HepG2 (cell line): ENCODE data around the gene ERFL. TPM values are rescaled to one million over a fixed set of nuclear protein-coding genes. Genes with fewer than 3 reads are reported as not detected.
A peak's percentile ranks its signal among the peaks of the same experiment; 100 is the strongest.

Experiments used
- CCDC6 ChIP-seq: sonication (generic); formaldehyde crosslinking; IDR thresholded peaks from 2 replicates; pipeline ENCODE4 v1.8.1; 2022; ENCODE audit warnings: mild to moderate bottlenecking, missing genetic modification reagents, moderate library complexity
- KDM5B ChIP-seq: sonication (generic); formaldehyde crosslinking; IDR thresholded peaks from 2 replicates; pipeline ENCODE4 v1.4.0; 2020; ENCODE audit warnings: missing genetic modification reagents, mild to moderate bottlenecking, borderline replicate concordance
- KLF13 ChIP-seq: sonication (generic); formaldehyde crosslinking; IDR thresholded peaks from 2 replicates; pipeline ENCODE4 v1.4.0; 2020; ENCODE audit warnings: mild to moderate bottlenecking, missing genetic modification reagents
- MED1 ChIP-seq: sonication (generic); formaldehyde crosslinking; IDR thresholded peaks from 2 replicates; pipeline ENCODE4 v1.4.0; 2020; ENCODE audit warnings: missing genetic modification reagents
- MEF2D ChIP-seq: sonication (generic); formaldehyde crosslinking; IDR thresholded peaks from 2 replicates; pipeline ENCODE4 v1.5.1; 2020; ENCODE audit warnings: mild to moderate bottlenecking, missing genetic modification reagents
- NFE2L1 ChIP-seq: sonication (generic); formaldehyde crosslinking; IDR thresholded peaks from 2 replicates; pipeline ENCODE4 v1.4.0; 2020; ENCODE audit warnings: missing genetic modification reagents, mild to moderate bottlenecking, borderline replicate concordance
- ZFP62 ChIP-seq: sonication (generic); formaldehyde crosslinking; IDR thresholded peaks from 2 replicates; pipeline ENCODE4 v1.4.0; 2020; ENCODE audit warnings: missing genetic modification reagents
- ZNF143 ChIP-seq: sonication (generic); formaldehyde crosslinking; IDR thresholded peaks from 2 replicates; pipeline ENCODE4 v1.4.0; 2020; ENCODE audit warnings: missing genetic modification reagents
- ZNF431 ChIP-seq: sonication (generic); formaldehyde crosslinking; IDR thresholded peaks from 2 replicates; pipeline ENCODE4 v1.9.0; 2022; ENCODE audit warnings: missing genetic modification reagents, low read depth, mild to moderate bottlenecking, borderline replicate concordance
- ZNF552 ChIP-seq: sonication (generic); formaldehyde crosslinking; IDR thresholded peaks from 2 replicates; pipeline ENCODE4 v1.9.0; 2022; ENCODE audit warnings: missing genetic modification reagents, mild to moderate bottlenecking, borderline replicate concordance
- ZNF605 ChIP-seq: sonication (generic); formaldehyde crosslinking; IDR thresholded peaks from 2 replicates; pipeline ENCODE4 v1.8.0; 2022; ENCODE audit warnings: mild to moderate bottlenecking, missing genetic modification reagents
- ZSCAN22 ChIP-seq: sonication (generic); formaldehyde crosslinking; IDR thresholded peaks from 2 replicates; pipeline ENCODE4 v1.4.0; 2020; ENCODE audit warnings: mild to moderate bottlenecking, missing genetic modification reagents
- polyA plus RNA-seq, 8 experiments: library from polyadenylated mRNA; depleted of rRNA in 3 of 8; stranded (reverse) in 7 of 8; unstranded in 1 of 8; fragments of >200 nt; fragmentation: Illumina TruSeq in 4 of 8; extraction: Trizol in 4 of 8; gene quantifications; 2 replicates each; pipeline versions ENCODE4 v1.2.1 to v1.2.3, GENCODE V29; 2011 to 2016; ENCODE audit warnings: low read depth in 4 of 8, missing spikeins in 1 of 8, mixed read lengths in 1 of 8; ENCODE audit not compliant: insufficient read depth in 1 of 8
- total RNA-seq, 5 experiments: library from RNA; depleted of rRNA; stranded (reverse); fragments of >200 nt; fragmentation: Illumina TruSeq; extraction: Trizol; gene quantifications; 2 replicates each; pipeline ENCODE4 v1.2.3, GENCODE V29; 2016; ENCODE audit warnings: low read depth in 1 of 5
- TF ChIP-seq, protein P1 (sequence below), 2 experiments: sonication (generic) in 1 of 2; formaldehyde crosslinking in 1 of 2; IDR thresholded peaks; 2 replicates each; pipeline versions ENCODE4 v1.6.1 to v1.9.0; 2014 to 2022; ENCODE audit warnings: antibody characterized with exemption in 1 of 2, borderline replicate concordance in 1 of 2, inconsistent platforms in 1 of 2, low read depth in 1 of 2, missing genetic modification reagents in 1 of 2
- TF ChIP-seq, protein P2 (sequence below): sonication (generic); formaldehyde crosslinking; IDR thresholded peaks from 2 replicates; pipeline ENCODE4 v1.4.0; 2020; ENCODE audit warnings: missing genetic modification reagents, mild to moderate bottlenecking, borderline replicate concordance
- TF ChIP-seq, protein P3 (sequence below): sonication (generic); formaldehyde crosslinking; IDR thresholded peaks from 2 replicates; pipeline ENCODE4 v1.9.0; 2021; ENCODE audit warnings: missing genetic modification reagents, borderline replicate concordance
- TF ChIP-seq, protein P4 (sequence below): sonication (generic); formaldehyde crosslinking; IDR thresholded peaks from 2 replicates; pipeline ENCODE4 v1.8.0; 2022; ENCODE audit warnings: missing genetic modification reagents, mild to moderate bottlenecking, moderate library complexity, borderline replicate concordance

The ERFL gene
- total and polyA plus RNA-seq, 2 of the 13 experiments (the other 11 are each of a cell fraction or from before 2014, with no cell fraction given), result not detected

DNA sequence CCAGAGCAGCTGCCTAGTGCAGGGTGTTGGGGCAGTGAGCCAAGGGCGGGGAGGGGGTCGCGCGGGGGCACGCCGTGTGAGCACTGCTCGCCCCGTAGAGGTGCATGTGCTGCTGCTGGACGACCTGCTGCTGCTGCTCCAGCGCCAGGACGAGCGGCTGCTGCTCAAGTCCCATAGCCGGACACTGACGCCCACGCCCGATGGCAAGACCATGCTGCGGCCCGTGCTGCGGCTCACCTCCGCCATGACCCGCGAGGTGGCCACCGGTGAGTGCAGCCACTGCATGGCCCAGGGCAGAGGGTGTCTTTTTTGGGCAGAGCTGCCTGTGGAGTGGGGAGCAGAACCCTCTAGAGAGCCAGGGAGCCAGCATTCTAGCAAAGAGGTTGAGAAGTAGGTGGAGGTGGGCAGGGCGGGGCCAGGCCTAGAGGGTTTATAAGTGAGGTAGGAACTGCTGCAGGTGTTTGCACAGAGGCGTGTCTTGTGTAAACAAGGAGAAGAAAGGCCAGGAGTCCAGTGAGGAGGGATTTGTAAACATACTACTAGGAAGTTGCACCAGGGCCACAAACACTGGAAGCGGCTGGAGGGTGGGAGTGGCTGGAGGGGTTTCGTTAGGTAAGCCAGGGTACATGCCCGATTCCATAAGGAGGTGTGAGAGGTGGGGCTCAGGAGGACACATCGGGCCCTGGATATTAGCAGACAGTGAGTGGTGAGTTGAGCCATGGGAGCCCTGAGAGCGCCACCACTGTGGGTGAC is 24.0 kb downstream of the ERFL start (continued):
- TF ChIP-seq, protein P1, sequence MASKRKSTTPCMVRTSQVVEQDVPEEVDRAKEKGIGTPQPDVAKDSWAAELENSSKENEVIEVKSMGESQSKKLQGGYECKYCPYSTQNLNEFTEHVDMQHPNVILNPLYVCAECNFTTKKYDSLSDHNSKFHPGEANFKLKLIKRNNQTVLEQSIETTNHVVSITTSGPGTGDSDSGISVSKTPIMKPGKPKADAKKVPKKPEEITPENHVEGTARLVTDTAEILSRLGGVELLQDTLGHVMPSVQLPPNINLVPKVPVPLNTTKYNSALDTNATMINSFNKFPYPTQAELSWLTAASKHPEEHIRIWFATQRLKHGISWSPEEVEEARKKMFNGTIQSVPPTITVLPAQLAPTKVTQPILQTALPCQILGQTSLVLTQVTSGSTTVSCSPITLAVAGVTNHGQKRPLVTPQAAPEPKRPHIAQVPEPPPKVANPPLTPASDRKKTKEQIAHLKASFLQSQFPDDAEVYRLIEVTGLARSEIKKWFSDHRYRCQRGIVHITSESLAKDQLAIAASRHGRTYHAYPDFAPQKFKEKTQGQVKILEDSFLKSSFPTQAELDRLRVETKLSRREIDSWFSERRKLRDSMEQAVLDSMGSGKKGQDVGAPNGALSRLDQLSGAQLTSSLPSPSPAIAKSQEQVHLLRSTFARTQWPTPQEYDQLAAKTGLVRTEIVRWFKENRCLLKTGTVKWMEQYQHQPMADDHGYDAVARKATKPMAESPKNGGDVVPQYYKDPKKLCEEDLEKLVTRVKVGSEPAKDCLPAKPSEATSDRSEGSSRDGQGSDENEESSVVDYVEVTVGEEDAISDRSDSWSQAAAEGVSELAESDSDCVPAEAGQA (IDR thresholded peaks at IDR 0.05; ENCODE audit: low read depth), result 0 out of 2 replicates have a peak, but pooled peaks have one; percentile 45
- TF ChIP-seq, protein P1 (CRISPR knock-in tag; IDR thresholded peaks at IDR 0.05; ENCODE audit: borderline replicate concordance), result no peak
- TF ChIP-seq ZFP62 (CRISPR knock-in tag) (no peak), CCDC6 (no peak), ZNF552 (CRISPR knock-in tag) (no peak; the same call in 1 of the 2 replicates), ZNF431 (CRISPR knock-in tag) (no peak), ZNF605 (CRISPR knock-in tag) (no peak), MEF2D (0 out of 2 replicates have a peak, but pooled peaks have one; percentile 37), KLF13 (CRISPR knock-in tag) (no peak), ZNF143 (no peak), KDM5B (no peak), NFE2L1 (CRISPR knock-in tag) (no peak), ZSCAN22 (CRISPR knock-in tag) (no peak), MED1 (CRISPR knock-in tag) (peak; percentile 57; the same call in 1 of the 2 replicates)
- TF ChIP-seq, protein P2, sequence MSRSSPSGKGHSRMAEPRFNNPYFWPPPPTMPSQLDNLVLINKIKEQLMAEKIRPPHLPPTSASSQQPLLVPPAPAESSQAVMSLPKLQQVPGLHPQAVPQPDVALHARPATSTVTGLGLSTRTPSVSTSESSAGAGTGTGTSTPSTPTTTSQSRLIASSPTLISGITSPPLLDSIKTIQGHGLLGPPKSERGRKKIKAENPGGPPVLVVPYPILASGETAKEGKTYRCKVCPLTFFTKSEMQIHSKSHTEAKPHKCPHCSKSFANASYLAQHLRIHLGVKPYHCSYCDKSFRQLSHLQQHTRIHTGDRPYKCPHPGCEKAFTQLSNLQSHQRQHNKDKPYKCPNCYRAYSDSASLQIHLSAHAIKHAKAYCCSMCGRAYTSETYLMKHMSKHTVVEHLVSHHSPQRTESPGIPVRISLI, result no peak
- TF ChIP-seq, protein P3, sequence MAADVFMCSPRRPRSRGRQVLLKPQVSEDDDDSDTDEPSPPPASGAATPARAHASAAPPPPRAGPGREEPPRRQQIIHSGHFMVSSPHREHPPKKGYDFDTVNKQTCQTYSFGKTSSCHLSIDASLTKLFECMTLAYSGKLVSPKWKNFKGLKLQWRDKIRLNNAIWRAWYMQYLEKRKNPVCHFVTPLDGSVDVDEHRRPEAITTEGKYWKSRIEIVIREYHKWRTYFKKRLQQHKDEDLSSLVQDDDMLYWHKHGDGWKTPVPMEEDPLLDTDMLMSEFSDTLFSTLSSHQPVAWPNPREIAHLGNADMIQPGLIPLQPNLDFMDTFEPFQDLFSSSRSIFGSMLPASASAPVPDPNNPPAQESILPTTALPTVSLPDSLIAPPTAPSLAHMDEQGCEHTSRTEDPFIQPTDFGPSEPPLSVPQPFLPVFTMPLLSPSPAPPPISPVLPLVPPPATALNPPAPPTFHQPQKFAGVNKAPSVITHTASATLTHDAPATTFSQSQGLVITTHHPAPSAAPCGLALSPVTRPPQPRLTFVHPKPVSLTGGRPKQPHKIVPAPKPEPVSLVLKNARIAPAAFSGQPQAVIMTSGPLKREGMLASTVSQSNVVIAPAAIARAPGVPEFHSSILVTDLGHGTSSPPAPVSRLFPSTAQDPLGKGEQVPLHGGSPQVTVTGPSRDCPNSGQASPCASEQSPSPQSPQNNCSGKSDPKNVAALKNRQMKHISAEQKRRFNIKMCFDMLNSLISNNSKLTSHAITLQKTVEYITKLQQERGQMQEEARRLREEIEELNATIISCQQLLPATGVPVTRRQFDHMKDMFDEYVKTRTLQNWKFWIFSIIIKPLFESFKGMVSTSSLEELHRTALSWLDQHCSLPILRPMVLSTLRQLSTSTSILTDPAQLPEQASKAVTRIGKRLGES (CRISPR knock-in tag), result no peak
- TF ChIP-seq, protein P4, sequence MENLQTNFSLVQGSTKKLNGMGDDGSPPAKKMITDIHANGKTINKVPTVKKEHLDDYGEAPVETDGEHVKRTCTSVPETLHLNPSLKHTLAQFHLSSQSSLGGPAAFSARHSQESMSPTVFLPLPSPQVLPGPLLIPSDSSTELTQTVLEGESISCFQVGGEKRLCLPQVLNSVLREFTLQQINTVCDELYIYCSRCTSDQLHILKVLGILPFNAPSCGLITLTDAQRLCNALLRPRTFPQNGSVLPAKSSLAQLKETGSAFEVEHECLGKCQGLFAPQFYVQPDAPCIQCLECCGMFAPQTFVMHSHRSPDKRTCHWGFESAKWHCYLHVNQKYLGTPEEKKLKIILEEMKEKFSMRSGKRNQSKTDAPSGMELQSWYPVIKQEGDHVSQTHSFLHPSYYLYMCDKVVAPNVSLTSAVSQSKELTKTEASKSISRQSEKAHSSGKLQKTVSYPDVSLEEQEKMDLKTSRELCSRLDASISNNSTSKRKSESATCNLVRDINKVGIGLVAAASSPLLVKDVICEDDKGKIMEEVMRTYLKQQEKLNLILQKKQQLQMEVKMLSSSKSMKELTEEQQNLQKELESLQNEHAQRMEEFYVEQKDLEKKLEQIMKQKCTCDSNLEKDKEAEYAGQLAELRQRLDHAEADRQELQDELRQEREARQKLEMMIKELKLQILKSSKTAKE (CRISPR knock-in tag), result 0 out of 2 replicates have a peak, but pooled peaks have one; percentile 24
